Heart left ventricle (tissue), 13 donors: ENCODE measurements around the gene PRR22.

Experiments used
- POLR2A ChIP-seq, 2 donors: fragments of 450-650 bp; IDR thresholded peaks; one replicate each; pipeline ENCODE4 v1.6.1; 2017; ENCODE audit warnings: antibody characterized with exemption in 2 of 2, mild to moderate bottlenecking in 2 of 2, moderate library complexity in 2 of 2
- TF ChIP-seq, protein P1 (sequence below), 12 donors: fragments of 200-600 bp; sonication (generic) in 4 of 12; IDR thresholded peaks; one replicate each; pipeline versions ENCODE4 v1.5.0 to v1.8.0; 2018 to 2022; ENCODE audit warnings: antibody characterized with exemption in 12 of 12, mild to moderate bottlenecking in 5 of 12
- donor health status: ischemic (EF 13 %, LVEDD 7.1; RV severe dilation, severe dysfunction).
- donor health status: DM: no; HTN: yes; CAD: no.
- donor health status: DM: no; HTN: no; CAD: no.
- donor health status: ischemic (EF 25% LVEDD 6.9; RV normal size, moderate dysfunction).
- donor health status: ischemic (EF 25% LVEDD 5.7; RV mildly dilated, moderate dysfunction).
- donor health status: ischemic (EF 35%, LVEDD 5.7; RV mildly dilated, moderate dysfunction).
- donor health status: nonischemic (EF 11% LVEDD 7.7; RV severe dilation, severe dysfunction).
- donor health status: DM: yes; HTN: yes; CAD: no.
- donor health status: PGD.
- donor health status: ischemic (EF 29% LVEDD 5.4; RV normal size, mild dysfunction).
- donor health status: nonischemic (EF 23%, LVEDD 6.1; RV moderate dilation, normal function).

DNA sequence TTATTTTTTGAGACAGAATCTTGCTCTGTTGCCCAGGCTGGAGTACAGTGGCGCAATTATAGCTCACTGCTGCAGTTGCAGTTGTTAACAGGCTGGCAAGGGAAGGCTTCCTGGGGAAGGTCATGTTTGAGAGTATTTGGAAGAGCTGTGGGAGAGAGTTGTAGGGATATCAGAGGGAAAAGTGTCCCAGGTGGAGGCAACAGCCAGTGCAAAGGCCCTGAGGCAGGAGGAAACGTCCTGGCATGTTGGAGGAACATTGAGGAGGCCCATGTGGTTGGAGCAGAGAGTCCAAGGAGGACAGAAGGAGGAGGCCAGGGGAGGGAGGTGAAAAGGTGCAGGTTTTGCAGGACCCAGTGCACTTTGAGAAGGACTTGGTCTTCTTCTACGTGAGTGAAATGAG, 8.6 kb upstream of the PRR22 start:
- TF ChIP-seq, protein P1, sequence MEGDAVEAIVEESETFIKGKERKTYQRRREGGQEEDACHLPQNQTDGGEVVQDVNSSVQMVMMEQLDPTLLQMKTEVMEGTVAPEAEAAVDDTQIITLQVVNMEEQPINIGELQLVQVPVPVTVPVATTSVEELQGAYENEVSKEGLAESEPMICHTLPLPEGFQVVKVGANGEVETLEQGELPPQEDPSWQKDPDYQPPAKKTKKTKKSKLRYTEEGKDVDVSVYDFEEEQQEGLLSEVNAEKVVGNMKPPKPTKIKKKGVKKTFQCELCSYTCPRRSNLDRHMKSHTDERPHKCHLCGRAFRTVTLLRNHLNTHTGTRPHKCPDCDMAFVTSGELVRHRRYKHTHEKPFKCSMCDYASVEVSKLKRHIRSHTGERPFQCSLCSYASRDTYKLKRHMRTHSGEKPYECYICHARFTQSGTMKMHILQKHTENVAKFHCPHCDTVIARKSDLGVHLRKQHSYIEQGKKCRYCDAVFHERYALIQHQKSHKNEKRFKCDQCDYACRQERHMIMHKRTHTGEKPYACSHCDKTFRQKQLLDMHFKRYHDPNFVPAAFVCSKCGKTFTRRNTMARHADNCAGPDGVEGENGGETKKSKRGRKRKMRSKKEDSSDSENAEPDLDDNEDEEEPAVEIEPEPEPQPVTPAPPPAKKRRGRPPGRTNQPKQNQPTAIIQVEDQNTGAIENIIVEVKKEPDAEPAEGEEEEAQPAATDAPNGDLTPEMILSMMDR (IDR thresholded peaks at IDR 0.05), result no peak
- no peak for TF ChIP-seq POLR2A (IDR thresholded peaks at IDR 0.05)
